Spleen (tissue), 3 donors: ENCODE data around the gene SRCAP.

Source experiments
- POLR2A ChIP-seq, 3 donors: fragments of 450-650 bp; IDR thresholded peaks; one replicate each; pipeline ENCODE4 v1.5.1; 2017; ENCODE audit warnings: antibody characterized with exemption in 3 of 3, mild to moderate bottlenecking in 1 of 3
- POLR2AphosphoS5 ChIP-seq, 3 donors: sonication (generic); formaldehyde crosslinking; IDR thresholded peaks; one replicate each; pipeline ENCODE4 v1.5.1; 2017; ENCODE audit warnings: antibody characterized with exemption in 3 of 3

DNA sequence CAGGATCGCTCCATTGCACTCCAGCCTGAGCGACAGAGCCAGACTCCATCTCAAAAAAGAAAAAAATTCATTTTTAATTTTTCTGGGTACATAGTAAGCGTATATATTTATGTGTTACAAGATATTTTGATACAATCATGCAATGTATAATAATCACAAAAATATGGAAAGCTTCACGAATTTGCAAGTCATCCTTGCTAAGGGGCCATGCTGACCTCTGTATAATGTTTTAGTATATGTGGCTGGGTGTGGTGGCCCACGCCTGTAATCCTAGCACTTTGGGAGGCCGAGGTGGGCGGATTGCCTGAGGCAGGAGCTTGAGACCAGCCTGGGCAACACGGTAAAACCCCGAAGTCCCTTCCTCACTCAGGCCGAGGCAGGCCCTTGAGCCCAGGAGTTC lies 23.8 kb upstream of the SRCAP start:
- TF ChIP-seq POLR2A (IDR thresholded peaks at IDR 0.05), result no peak
- no peak for TF ChIP-seq POLR2AphosphoS5 (IDR thresholded peaks at IDR 0.05)
